ENCODE data around the gene TMEM123. TPM values are rescaled to one million over a fixed set of nuclear protein-coding genes. Genes with fewer than 3 reads are reported as not detected.

The TMEM123 gene
- total RNA-seq, 1 donor from 2014 or later, result 168 TPM

GRCh38 chr11:102399189-102399588, 53.4 kb downstream of the TMEM123 start:
- H3K36me3 ChIP-seq (ENCODE audit: control insufficient read depth, insufficient read depth, low read length), result no peaks in the 10 kb centered on the region
- no peaks in the 10 kb centered on the region for H3K27me3 ChIP-seq (ENCODE audit: control insufficient read depth, insufficient read depth, low read length)
- no peak for DNase-seq (ENCODE audit: low read depth)
- TF ChIP-seq, protein P1, sequence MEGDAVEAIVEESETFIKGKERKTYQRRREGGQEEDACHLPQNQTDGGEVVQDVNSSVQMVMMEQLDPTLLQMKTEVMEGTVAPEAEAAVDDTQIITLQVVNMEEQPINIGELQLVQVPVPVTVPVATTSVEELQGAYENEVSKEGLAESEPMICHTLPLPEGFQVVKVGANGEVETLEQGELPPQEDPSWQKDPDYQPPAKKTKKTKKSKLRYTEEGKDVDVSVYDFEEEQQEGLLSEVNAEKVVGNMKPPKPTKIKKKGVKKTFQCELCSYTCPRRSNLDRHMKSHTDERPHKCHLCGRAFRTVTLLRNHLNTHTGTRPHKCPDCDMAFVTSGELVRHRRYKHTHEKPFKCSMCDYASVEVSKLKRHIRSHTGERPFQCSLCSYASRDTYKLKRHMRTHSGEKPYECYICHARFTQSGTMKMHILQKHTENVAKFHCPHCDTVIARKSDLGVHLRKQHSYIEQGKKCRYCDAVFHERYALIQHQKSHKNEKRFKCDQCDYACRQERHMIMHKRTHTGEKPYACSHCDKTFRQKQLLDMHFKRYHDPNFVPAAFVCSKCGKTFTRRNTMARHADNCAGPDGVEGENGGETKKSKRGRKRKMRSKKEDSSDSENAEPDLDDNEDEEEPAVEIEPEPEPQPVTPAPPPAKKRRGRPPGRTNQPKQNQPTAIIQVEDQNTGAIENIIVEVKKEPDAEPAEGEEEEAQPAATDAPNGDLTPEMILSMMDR (IDR thresholded peaks at IDR 0.05; ENCODE audit: insufficient read depth, low read length, poor library complexity, severe bottlenecking), result no peak
- no peak overlapping the region for H3K4me3 ChIP-seq (ENCODE audit: low read depth, low read length)

DNA sequence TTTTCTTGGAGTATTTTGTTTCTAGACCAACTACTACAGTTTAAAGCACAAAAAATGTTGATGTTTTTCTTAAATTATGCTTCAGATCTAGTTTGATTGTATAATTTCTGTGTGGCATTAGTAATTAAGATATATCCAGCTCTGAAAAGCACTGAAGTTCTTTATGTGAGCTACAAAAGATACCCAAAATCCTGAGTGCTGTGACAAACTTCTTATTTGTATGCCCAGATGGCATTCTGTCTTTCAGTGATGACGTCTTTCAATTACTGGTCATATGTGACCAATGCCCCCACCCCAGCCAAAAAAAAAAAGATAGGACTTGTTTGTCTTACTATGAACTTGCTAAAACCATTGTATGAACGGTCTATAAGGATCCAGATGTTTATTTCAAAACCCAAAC, 54.3 kb downstream of the TMEM123 start:
- Histone ChIP-seq H3K27me3 (ENCODE audit: control insufficient read depth, insufficient read depth, low read length) (no peaks in the 10 kb centered on the region), H3K4me3 (ENCODE audit: low read depth, low read length) (no peak overlapping the region), H3K36me3 (ENCODE audit: control insufficient read depth, insufficient read depth, low read length) (peaks cover 1% of the 10 kb centered on the region)
- no peak for DNase-seq (ENCODE audit: low read depth)
- TF ChIP-seq, protein P1 (IDR thresholded peaks at IDR 0.05; ENCODE audit: insufficient read depth, low read length, poor library complexity, severe bottlenecking), result no peak

DNA sequence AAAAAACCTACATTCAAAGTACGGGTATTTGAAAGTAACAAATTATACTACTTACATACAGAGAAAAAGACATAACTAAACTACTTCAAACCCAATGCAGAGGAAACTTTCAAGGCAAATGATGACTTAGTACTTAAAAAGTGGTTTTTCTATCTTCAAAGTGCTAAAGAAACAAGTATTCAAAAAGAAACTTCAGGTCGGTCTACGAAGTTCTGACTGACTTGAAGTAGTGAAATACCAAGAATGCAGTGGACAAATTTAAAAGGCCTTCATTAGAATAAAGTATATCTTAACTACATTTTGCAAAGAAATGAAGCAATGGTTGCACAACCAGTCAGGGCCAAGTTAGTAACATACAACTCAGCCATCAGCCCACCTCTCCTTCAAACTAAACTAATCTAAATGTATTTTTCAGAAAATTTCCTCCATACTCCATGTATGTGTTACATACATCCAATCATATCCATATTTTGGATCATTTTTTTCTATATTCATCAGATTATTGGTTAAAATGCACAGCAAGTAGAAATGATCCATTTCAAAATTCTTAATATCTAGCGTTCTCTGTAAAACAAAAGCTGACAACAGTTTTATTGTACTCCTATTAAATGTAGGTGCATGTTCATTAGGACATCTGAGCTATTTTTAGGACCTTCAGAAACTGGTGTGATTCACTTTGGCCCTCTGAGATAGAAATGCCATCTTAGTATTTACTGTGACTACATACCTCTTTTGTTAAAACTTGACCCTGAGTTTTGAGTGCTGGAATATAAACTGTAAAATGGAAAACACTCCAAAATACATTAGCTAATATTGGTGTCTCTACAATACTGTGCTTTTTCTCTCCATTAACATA, 55.6 kb downstream of the TMEM123 start:
- H3K4me3 ChIP-seq (ENCODE audit: low read depth, low read length), result no peak overlapping the region
- TF ChIP-seq, protein P1 (IDR thresholded peaks at IDR 0.05; ENCODE audit: insufficient read depth, low read length, poor library complexity, severe bottlenecking), result no peak
- DNase-seq (ENCODE audit: low read depth), result no peak
- H3K27me3 ChIP-seq (ENCODE audit: control insufficient read depth, insufficient read depth, low read length), result no peaks in the 10 kb centered on the region
- peaks cover 1% of the 10 kb centered on the region for H3K36me3 ChIP-seq (ENCODE audit: control insufficient read depth, insufficient read depth, low read length)

- Histone ChIP-seq H3K4me3 (ENCODE audit: low read depth, low read length) (no peak overlapping the region), H3K27me3 (ENCODE audit: control insufficient read depth, insufficient read depth, low read length) (no peaks in the 10 kb centered on the region), H3K36me3 (ENCODE audit: control insufficient read depth, insufficient read depth, low read length) (peaks cover 1% of the 10 kb centered on the region)
- DNase-seq (ENCODE audit: low read depth), result no peak
- TF ChIP-seq, protein P1 (IDR thresholded peaks at IDR 0.05; ENCODE audit: insufficient read depth, low read length, poor library complexity, severe bottlenecking), result no peak
These were observed 56.7 kb downstream of the TMEM123 start for GRCh38 chr11:102395720-102396393.

- no peak for DNase-seq (ENCODE audit: low read depth)
- Histone ChIP-seq H3K36me3 (ENCODE audit: control insufficient read depth, insufficient read depth, low read length) (peaks cover 1% of the 10 kb centered on the region), H3K4me3 (ENCODE audit: low read depth, low read length) (no peak overlapping the region), H3K27me3 (ENCODE audit: control insufficient read depth, insufficient read depth, low read length) (no peaks in the 10 kb centered on the region)
- TF ChIP-seq, protein P1 (IDR thresholded peaks at IDR 0.05; ENCODE audit: insufficient read depth, low read length, poor library complexity, severe bottlenecking), result no peak
These were observed 59.3 kb downstream of the TMEM123 start for GRCh38 chr11:102393272-102393730.
